GM12875 (cell line): ENCODE results near the gene KCNMB3.
"Not testable (repeated sequence)": the region's sequence is repeated elsewhere in the genome, so short reads cannot be mapped to it uniquely, and the experiment has no call there.

Experiments used
- H3K4me3 ChIP-seq: one replicate; pipeline ENCODE4 v1.5.1; 2011; ENCODE audit warnings: low read depth, low read length, control low read depth
- CTCF ChIP-seq: IDR thresholded peaks from 2 replicates; pipeline ENCODE4 v1.5.1; 2011; ENCODE audit warnings: low read depth, mild to moderate bottlenecking, control low read depth, inconsistent platforms, low read length, moderate library complexity, borderline replicate concordance; ENCODE audit not compliant: insufficient read depth

The KCNMB3 gene

GRCh38 chr3:179244878-179245277 is 6.0 kb downstream of the KCNMB3 start:
- no peak for TF ChIP-seq CTCF
- H3K4me3 ChIP-seq, result no peak overlapping the region

- H3K4me3 ChIP-seq, result not testable (repeated sequence)
These were observed 8.1 kb downstream of the KCNMB3 start for GRCh38 chr3:179242859-179243258.

GRCh38 chr3:179240299-179240698 is 10.6 kb downstream of the KCNMB3 start:
- H3K4me3 ChIP-seq, result not testable (repeated sequence)

GRCh38 chr3:179236669-179237301 is 14.1 kb downstream of the KCNMB3 start:
- no peak overlapping the region for H3K4me3 ChIP-seq
- TF ChIP-seq CTCF, result no peak

GRCh38 chr3:179234199-179234598 is 16.7 kb downstream of the KCNMB3 start:
- no peak for TF ChIP-seq CTCF

GRCh38 chr3:179233043-179233442 is 17.9 kb downstream of the KCNMB3 start:
- H3K4me3 ChIP-seq, result no peak overlapping the region
- TF ChIP-seq CTCF, result no peak

More at GRCh38 chr3:179234199-179234598, 16.7 kb downstream of the KCNMB3 start:
- no peak overlapping the region for H3K4me3 ChIP-seq

GRCh38 chr3:179229177-179229576 is 21.7 kb downstream of the KCNMB3 start:
- TF ChIP-seq CTCF, result no peak
- H3K4me3 ChIP-seq, result no peak overlapping the region

GRCh38 chr3:179227349-179227748 is 23.6 kb downstream of the KCNMB3 start:
- no peak for TF ChIP-seq CTCF
- no peak overlapping the region for H3K4me3 ChIP-seq
